Transverse colon (tissue), 4 donors: ENCODE measurements around the gene POLD4. TPM values are rescaled to one million over a fixed set of nuclear protein-coding genes. Genes with fewer than 3 reads are reported as not detected.

Source experiments
- DNase-seq: peaks from one replicate; pipeline ENCODE4 v3.0.0-alpha.2; 2019
- H3K27ac ChIP-seq, 4 donors: fragments of 200-600 bp; sonication (generic); 2 replicates each; pipeline ENCODE4 v1.5.1; 2016 to 2018; ENCODE audit warnings: inconsistent platforms in 4 of 4
- H3K27me3 ChIP-seq: fragments of 200-600 bp; sonication (generic); 2 replicates; pipeline ENCODE4 v1.5.1; 2017; ENCODE audit warnings: inconsistent platforms
- H3K36me3 ChIP-seq, 4 donors: fragments of 200-600 bp; sonication (generic); 2 replicates each; pipeline ENCODE4 v1.5.1; 2017 to 2019; ENCODE audit warnings: inconsistent platforms in 4 of 4
- H3K4me1 ChIP-seq, 4 donors: fragments of 200-600 bp; sonication (generic); 2 replicates each; pipeline ENCODE4 v1.5.1; 2017 to 2020; ENCODE audit warnings: inconsistent platforms in 4 of 4
- H3K4me3 ChIP-seq, 4 donors: fragments of 200-600 bp; sonication (generic); 1 replicate in 1 of 4; 2 replicates in 3 of 4; pipeline versions ENCODE4 v1.5.1 to v1.6.1; 2017 to 2019; ENCODE audit warnings: inconsistent platforms in 4 of 4
- H3K9me3 ChIP-seq, 2 donors: fragments of 200-600 bp; sonication (generic); 2 replicates each; pipeline ENCODE4 v1.5.1; 2017 to 2019; ENCODE audit warnings: inconsistent platforms in 2 of 2
- CTCF ChIP-seq, 5 experiments: fragments of 200-600 bp in 3 of 5; fragments of 450-650 bp in 2 of 5; sonication (generic) in 3 of 5; IDR thresholded peaks; 1 replicate in 2 of 5; 2 replicates in 3 of 5; pipeline ENCODE4 v1.5.1; 2016 to 2017; ENCODE audit warnings: antibody characterized with exemption in 5 of 5, inconsistent platforms in 3 of 5, mild to moderate bottlenecking in 2 of 5, moderate library complexity in 1 of 5
- EP300 ChIP-seq: sonication (generic); formaldehyde crosslinking; IDR thresholded peaks from one replicate; pipeline ENCODE4 v1.6.1; 2017; ENCODE audit warnings: antibody characterized with exemption, low read depth
- POLR2A ChIP-seq: fragments of 450-650 bp; IDR thresholded peaks from one replicate; pipeline ENCODE4 v1.6.1; 2016; ENCODE audit warnings: antibody characterized with exemption, mild to moderate bottlenecking, moderate library complexity
- POLR2AphosphoS5 ChIP-seq, 3 donors: sonication (generic); formaldehyde crosslinking; IDR thresholded peaks; one replicate each; pipeline ENCODE4 v1.6.1; 2016; ENCODE audit warnings: antibody characterized with exemption in 3 of 3
- WGBS, 2 donors: methylation state at CpG; one replicate each; pipeline ENCODE4 v1.1.5; 2018; ENCODE audit warnings: low coverage in 1 of 2; 5-methylcytosine and 5-hydroxymethylcytosine counted together
- in situ Hi-C, 4 donors: fragments of 200-750 bp; cut with MboI; loops; one replicate each; pipeline versions ENCODE4 v1.15.0 to v1.15.1; 2017; ENCODE audit warnings: low sequenced_read_pairs in 3 of 4, low pct_ligation_motif_present in 1 of 4, low pct_unique_long_range_greater_than_20kb in 1 of 4
- intact Hi-C: fragments of 100-400 bp; cut with DNase I; formaldehyde crosslinking; loops from one replicate; pipeline ENCODE4 v1.15.1; 2023; ENCODE audit warnings: low total_unique reads
- total RNA-seq, 4 donors: library from RNA; depleted of rRNA; stranded (reverse); fragments of >200 nt; gene quantifications; one replicate each; pipeline ENCODE4 v1.1.0, GENCODE V29; 2016

POLD4 gene
- total RNA-seq, 4 donors from 2014 or later, result 261 to 372 (median 319) TPM

GRCh38 chr11:67391304-67392182 lies 38.2 kb upstream of the POLD4 start, which contains the start of gene RAD9A:
Gene RAD9A (plus strand): TSS chr11:67391986. CDS start chr11:67392045, 59 bp downstream.
- intact Hi-C loops, result no loop called here
- H3K36me3 ChIP-seq, result no peaks in the 10 kb centered on the region
- 0 to 1% methylated on average over 2 to 43 of the region's 75 CpGs for WGBS, 2 donors

GRCh38 chr11:67390947-67391303 lies 37.6 kb upstream of the POLD4 start:
- TF ChIP-seq CTCF (IDR thresholded peaks at IDR 0.05), result no peak
- no peak for TF ChIP-seq POLR2A
- no peak for TF ChIP-seq POLR2AphosphoS5 (IDR thresholded peaks at IDR 0.05)
- TF ChIP-seq EP300, result no peak
- in situ Hi-C loops, result loop anchor here in 3 of 4 donors (10.0 to 25.0 kb wide), 2 partner anchors 94 to 129 kb away; partner anchors contain the start of genes AIP (in 2 of the 3) and GRK2 (in 1 of the 3)
- Histone ChIP-seq H3K36me3 (no peaks in the 10 kb centered on the region), H3K27ac (peak overlapping the region; percentile 86 to 96 (median 91)), H3K4me1 (peaks cover 10 to 33% (median 23%) of the 10 kb centered on the region in 4 donors), H3K9me3 (no peaks in the 10 kb centered on the region), H3K4me3 (peak overlapping the region; percentile 45 to 94 (median 72)), H3K27me3 (no peaks in the 10 kb centered on the region)
- no peak for DNase-seq
- intact Hi-C loops, result no loop called here
- WGBS, 2 donors, result 10 to 11% methylated on average over 10 to 15 of the region's 15 CpGs

More at GRCh38 chr11:67391304-67392182, 38.2 kb upstream of the POLD4 start, which contains the start of gene RAD9A:
- Histone ChIP-seq H3K27me3 (no peaks in the 10 kb centered on the region), H3K4me3 (peak within 1 kb of the TSS; percentile 69 to 94 (median 84)), H3K4me1 (peaks cover 10 to 33% (median 23%) of the 10 kb centered on the region in 4 donors), H3K27ac (peak within 1 kb of the TSS; percentile 86 to 96 (median 91)), H3K9me3 (no peaks in the 10 kb centered on the region)
- in situ Hi-C loops, result loop anchor here in 3 of 4 donors (10.0 to 25.0 kb wide), 2 partner anchors 93 to 129 kb away; partner anchors contain the start of genes AIP (in 2 of the 3) and GRK2 (in 1 of the 3)
- TF ChIP-seq EP300 (peak; percentile 21), POLR2AphosphoS5 (IDR thresholded peaks at IDR 0.05) (peak; percentile 87 to 93 (median 91)), CTCF (IDR thresholded peaks at IDR 0.05) (no peak), POLR2A (peak; percentile 84)
- peak; percentile 97 for DNase-seq

GRCh38 chr11:67389477-67389876 lies 36.1 kb upstream of the POLD4 start:
- Histone ChIP-seq H3K4me3 (no peak overlapping the region), H3K27ac (peak overlapping the region in 1 of 4 donors; percentile 96), H3K27me3 (no peaks in the 10 kb centered on the region), H3K9me3 (no peaks in the 10 kb centered on the region), H3K36me3 (no peaks in the 10 kb centered on the region), H3K4me1 (peaks cover 10 to 36% (median 23%) of the 10 kb centered on the region in 4 donors)
- TF ChIP-seq POLR2AphosphoS5 (IDR thresholded peaks at IDR 0.05), result no peak
- peak; percentile 45 to 68 (median 51) for TF ChIP-seq CTCF (IDR thresholded peaks at IDR 0.05)
- TF ChIP-seq EP300, result no peak
- intact Hi-C loops, result no loop called here
- 53 to 67% methylated on average over 3 to 6 of the region's 6 CpGs for WGBS, 2 donors
- DNase-seq, result peak; percentile 75
- in situ Hi-C loops, result loop anchor here in 1 of 4 donors (25.0 kb wide), 1 partner anchor 127 kb away; the partner anchor contains the start of gene GRK2

GRCh38 chr11:67387518-67387917 lies 34.2 kb upstream of the POLD4 start:
- no peak for DNase-seq
- TF ChIP-seq POLR2A (no peak), POLR2AphosphoS5 (IDR thresholded peaks at IDR 0.05) (no peak), CTCF (IDR thresholded peaks at IDR 0.05) (no peak), EP300 (no peak)
- Histone ChIP-seq H3K27me3 (no peaks in the 10 kb centered on the region), H3K9me3 (no peaks in the 10 kb centered on the region), H3K4me3 (no peak overlapping the region), H3K4me1 (peaks cover 8 to 26% (median 18%) of the 10 kb centered on the region in 4 donors), H3K36me3 (no peaks in the 10 kb centered on the region), H3K27ac (no peak overlapping the region)
- in situ Hi-C loops, result loop anchor here in 1 of 4 donors (25.0 kb wide), 1 partner anchor 125 kb away; the partner anchor contains the start of gene GRK2
- intact Hi-C loops, result no loop called here
- WGBS, 2 donors, result 60 to 74% methylated on average over 3 to 6 of the region's 6 CpGs
